OCI-LY1 (cell line): ENCODE measurements around the gene EBP.

Source experiments
- EZH2 ChIP-seq: fragments of 200-600 bp; sonication (generic), shearing (Covaris generic); IDR thresholded peaks from 2 replicates; pipeline ENCODE4 v1.8.0; 2017; ENCODE audit warnings: borderline replicate concordance, mixed run types, mild to moderate bottlenecking, antibody characterized with exemption, low read length, moderate library complexity, mixed read lengths
- TF ChIP-seq, protein P1 (sequence below): fragments of 200-600 bp; sonication (generic), shearing (Covaris generic); IDR thresholded peaks from 2 replicates; pipeline ENCODE4 v1.5.1; 2017; ENCODE audit warnings: mild to moderate bottlenecking, antibody characterized with exemption, low read length, moderate library complexity, mixed read lengths

DNA sequence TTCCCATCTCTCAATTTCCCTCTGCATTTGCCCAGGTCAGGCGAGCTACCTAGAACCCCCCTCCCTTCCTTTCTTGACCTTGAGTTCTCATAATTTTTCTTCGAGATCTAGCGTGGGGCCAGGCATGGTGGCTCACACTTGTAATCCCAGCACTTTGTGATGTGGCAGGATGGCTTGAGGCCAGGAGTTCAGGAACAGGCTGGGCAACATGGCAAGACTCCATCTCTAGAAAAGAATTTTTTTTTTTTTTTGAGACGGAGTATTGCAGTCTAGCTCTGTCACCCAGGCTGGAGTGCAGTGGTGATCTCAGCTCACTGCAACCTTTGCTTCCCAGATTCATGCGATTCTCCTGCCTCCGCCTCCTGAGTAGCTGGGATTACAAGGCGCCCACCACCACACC is 17.3 kb upstream of the EBP start:
- TF ChIP-seq, protein P1, sequence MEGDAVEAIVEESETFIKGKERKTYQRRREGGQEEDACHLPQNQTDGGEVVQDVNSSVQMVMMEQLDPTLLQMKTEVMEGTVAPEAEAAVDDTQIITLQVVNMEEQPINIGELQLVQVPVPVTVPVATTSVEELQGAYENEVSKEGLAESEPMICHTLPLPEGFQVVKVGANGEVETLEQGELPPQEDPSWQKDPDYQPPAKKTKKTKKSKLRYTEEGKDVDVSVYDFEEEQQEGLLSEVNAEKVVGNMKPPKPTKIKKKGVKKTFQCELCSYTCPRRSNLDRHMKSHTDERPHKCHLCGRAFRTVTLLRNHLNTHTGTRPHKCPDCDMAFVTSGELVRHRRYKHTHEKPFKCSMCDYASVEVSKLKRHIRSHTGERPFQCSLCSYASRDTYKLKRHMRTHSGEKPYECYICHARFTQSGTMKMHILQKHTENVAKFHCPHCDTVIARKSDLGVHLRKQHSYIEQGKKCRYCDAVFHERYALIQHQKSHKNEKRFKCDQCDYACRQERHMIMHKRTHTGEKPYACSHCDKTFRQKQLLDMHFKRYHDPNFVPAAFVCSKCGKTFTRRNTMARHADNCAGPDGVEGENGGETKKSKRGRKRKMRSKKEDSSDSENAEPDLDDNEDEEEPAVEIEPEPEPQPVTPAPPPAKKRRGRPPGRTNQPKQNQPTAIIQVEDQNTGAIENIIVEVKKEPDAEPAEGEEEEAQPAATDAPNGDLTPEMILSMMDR, result no peak
- TF ChIP-seq EZH2, result no peak
